ENCODE measurements around the gene EDDM13. TPM values are rescaled to one million over a fixed set of nuclear protein-coding genes. Genes with fewer than 3 reads are reported as not detected.

EDDM13 gene

Small RNAs within 50 kb of the gene (small RNA-seq; reads per million reads assigned to genes)
- gene RF00019 (ENCODE audit: insufficient read depth), result not detected
